HEK293 (cell line): Measurements from ENCODE around the gene CNOT6L.
"Not testable (repeated sequence)": the region's sequence is repeated elsewhere in the genome, so short reads cannot be mapped to it uniquely, and the experiment has no call there.

ENCODE experiments used
- CTCF ChIA-PET: fragments of 350-600 bp; formaldehyde crosslinking; extraction: SDS; loops from one replicate; lab custom pipeline; 2021; ENCODE audit warnings: antibody characterized with exemption; lab: Yijun Ruan, JAX
- POLR2A ChIA-PET: fragments of 300-600 bp; formaldehyde crosslinking; extraction: SDS; loops from one replicate; lab custom pipeline; 2020; ENCODE audit warnings: antibody characterized with exemption, inconsistent platforms; lab: Yijun Ruan, JAX
- H3K27ac ChIP-seq: fragments of 200-500 bp; sonication (Bioruptor generic); 2 replicates; pipeline ENCODE4 v1.5.1; 2014; ENCODE audit warnings: low read depth, low read length, control low read depth, inconsistent platforms; ENCODE audit errors: extremely low read depth
- H3K36me3 ChIP-seq, 2 experiments: fragments of 200-500 bp in 1 of 2; sonication (Bioruptor generic) in 1 of 2; 1 replicate in 1 of 2; 2 replicates in 1 of 2; pipeline ENCODE4 v1.5.1; 2014 to 2017; ENCODE audit warnings: inconsistent platforms in 2 of 2, low read length in 2 of 2; ENCODE audit not compliant: control insufficient read depth in 2 of 2, insufficient read depth in 1 of 2
- H3K4me1 ChIP-seq: fragments of 200-500 bp; sonication (Bioruptor generic); 2 replicates; pipeline ENCODE4 v1.5.1; 2014; ENCODE audit warnings: mild to moderate bottlenecking, low read length, inconsistent platforms; ENCODE audit not compliant: control insufficient read depth, insufficient read depth
- H3K4me3 ChIP-seq: 2 replicates; pipeline ENCODE4 v1.5.1; 2011; ENCODE audit warnings: low read depth, mild to moderate bottlenecking, control low read depth, low read length, moderate library complexity
- H3K9me3 ChIP-seq: fragments of 200-500 bp; sonication (Bioruptor generic); 2 replicates; pipeline ENCODE4 v1.5.1; 2014; ENCODE audit warnings: low read depth, low read length, inconsistent platforms; ENCODE audit not compliant: control insufficient read depth, insufficient read depth
- IKZF3 ChIP-seq: fragments of 450-650 bp; IDR thresholded peaks from 2 replicates; pipeline ENCODE4 v1.5.0; 2018; ENCODE audit warnings: missing biosample characterization, mild to moderate bottlenecking, missing genetic modification characterization, moderate library complexity
- MEIS1 ChIP-seq: sonication (generic); formaldehyde crosslinking; IDR thresholded peaks from 2 replicates; pipeline ENCODE4 v1.8.1; 2022; ENCODE audit warnings: missing genetic modification reagents, mild to moderate bottlenecking, borderline replicate concordance
- SP2 ChIP-seq: fragments of 450-650 bp; formaldehyde crosslinking; IDR thresholded peaks from 2 replicates; pipeline ENCODE4 v1.5.1; 2016; ENCODE audit warnings: missing biosample characterization, missing genetic modification characterization
- ZBTB7A ChIP-seq: fragments of 450-650 bp; formaldehyde crosslinking; IDR thresholded peaks from 2 replicates; pipeline ENCODE4 v1.5.1; 2016; ENCODE audit warnings: low read depth, missing biosample characterization, missing genetic modification characterization
- ZNF138 ChIP-seq: fragments of 450-650 bp; formaldehyde crosslinking; IDR thresholded peaks from 2 replicates; pipeline ENCODE4 v1.5.1; 2016; ENCODE audit warnings: missing biosample characterization, missing genetic modification characterization, borderline replicate concordance
- ZNF146 ChIP-seq: fragments of 450-650 bp; formaldehyde crosslinking; IDR thresholded peaks from 2 replicates; pipeline ENCODE4 v1.5.1; 2016; ENCODE audit warnings: missing biosample characterization, missing genetic modification characterization
- ZNF175 ChIP-seq: fragments of 450-650 bp; formaldehyde crosslinking; IDR thresholded peaks from 2 replicates; pipeline ENCODE4 v1.5.1; 2016; ENCODE audit warnings: missing biosample characterization, missing genetic modification characterization
- ZNF184 ChIP-seq: fragments of 450-650 bp; IDR thresholded peaks from 2 replicates; pipeline ENCODE4 v1.5.1; 2018; ENCODE audit warnings: missing biosample characterization, mild to moderate bottlenecking, missing genetic modification characterization
- ZNF214 ChIP-seq: fragments of 450-650 bp; formaldehyde crosslinking; IDR thresholded peaks from 2 replicates; pipeline ENCODE4 v1.5.1; 2017; ENCODE audit warnings: missing biosample characterization, mild to moderate bottlenecking, missing genetic modification characterization, borderline replicate concordance
- ZNF239 ChIP-seq: fragments of 450-650 bp; formaldehyde crosslinking; IDR thresholded peaks from 2 replicates; pipeline ENCODE4 v1.5.1; 2016; ENCODE audit warnings: missing biosample characterization, missing genetic modification characterization
- ZNF302 ChIP-seq: fragments of 450-650 bp; formaldehyde crosslinking; IDR thresholded peaks from 2 replicates; pipeline ENCODE4 v1.5.1; 2016; ENCODE audit warnings: missing biosample characterization, missing genetic modification characterization, low read depth
- ZNF335 ChIP-seq: fragments of 450-650 bp; formaldehyde crosslinking; conservative IDR thresholded peaks from 2 replicates; pipeline ENCODE4 v1.5.1; 2016; ENCODE audit warnings: missing biosample characterization, missing genetic modification characterization
- ZNF426 ChIP-seq: fragments of 450-650 bp; formaldehyde crosslinking; IDR thresholded peaks from 2 replicates; pipeline ENCODE4 v1.5.1; 2017; ENCODE audit warnings: missing biosample characterization, missing genetic modification characterization, mild to moderate bottlenecking, inconsistent platforms, moderate library complexity
- ZNF433 ChIP-seq: fragments of 450-650 bp; formaldehyde crosslinking; IDR thresholded peaks from 2 replicates; pipeline ENCODE4 v1.5.1; 2016; ENCODE audit warnings: missing biosample characterization, missing genetic modification characterization, low read depth
- ZNF473 ChIP-seq: fragments of 450-650 bp; formaldehyde crosslinking; IDR thresholded peaks from 2 replicates; pipeline ENCODE4 v1.5.1; 2017; ENCODE audit warnings: missing biosample characterization, missing genetic modification characterization
- ZNF501 ChIP-seq: fragments of 450-650 bp; formaldehyde crosslinking; IDR thresholded peaks from 2 replicates; pipeline ENCODE4 v1.5.1; 2016; ENCODE audit warnings: missing biosample characterization, missing genetic modification characterization
- ZNF621 ChIP-seq: fragments of 450-650 bp; formaldehyde crosslinking; IDR thresholded peaks from 2 replicates; pipeline ENCODE4 v1.5.1; 2017; ENCODE audit warnings: missing biosample characterization, missing genetic modification characterization
- ZNF701 ChIP-seq: fragments of 450-650 bp; formaldehyde crosslinking; IDR thresholded peaks from 2 replicates; pipeline ENCODE4 v1.5.1; 2016; ENCODE audit warnings: missing biosample characterization, missing genetic modification characterization
- ZNF707 ChIP-seq: fragments of 450-650 bp; formaldehyde crosslinking; IDR thresholded peaks from 2 replicates; pipeline ENCODE4 v1.5.1; 2016; ENCODE audit warnings: missing biosample characterization, missing genetic modification characterization
- TF ChIP-seq, protein P1 (sequence below): fragments of 450-650 bp; formaldehyde crosslinking; IDR thresholded peaks from 2 replicates; pipeline ENCODE4 v1.5.1; 2016; ENCODE audit warnings: missing biosample characterization, missing genetic modification characterization
- TF ChIP-seq, protein P2 (sequence below): fragments of 450-650 bp; formaldehyde crosslinking; IDR thresholded peaks from 2 replicates; pipeline ENCODE4 v1.5.1; 2016; ENCODE audit warnings: missing biosample characterization, missing genetic modification characterization
- TF ChIP-seq, protein P3 (sequence below): fragments of 450-650 bp; formaldehyde crosslinking; IDR thresholded peaks from 2 replicates; pipeline ENCODE4 v1.5.1; 2016; ENCODE audit warnings: missing biosample characterization, missing genetic modification characterization, low read depth
- TF ChIP-seq, protein P4 (sequence below): fragments of 450-650 bp; formaldehyde crosslinking; IDR thresholded peaks from 2 replicates; pipeline ENCODE4 v1.5.1; 2016; ENCODE audit warnings: missing biosample characterization, missing genetic modification characterization

Gene CNOT6L

DNA sequence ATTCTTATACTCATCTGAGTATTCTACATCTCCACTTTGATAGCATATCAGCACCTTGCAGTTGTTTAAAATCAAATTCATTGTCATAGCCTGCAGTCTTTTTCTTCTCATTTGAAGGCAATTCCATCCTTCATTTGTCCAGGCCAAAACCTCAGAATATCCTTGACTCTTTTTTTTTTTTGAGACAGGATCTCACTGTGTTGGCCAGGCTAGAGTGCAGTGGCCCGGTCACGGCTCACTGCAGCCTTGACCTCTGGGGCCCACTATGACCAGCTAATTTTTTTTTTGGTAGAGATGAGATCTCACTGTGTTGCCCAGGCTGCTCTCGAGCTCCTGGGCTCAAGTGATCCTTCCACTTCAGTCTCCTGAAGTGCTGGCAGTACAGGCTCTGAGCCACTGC, 46.1 kb upstream of the CNOT6L start:
- no peak for TF ChIP-seq ZNF146 (tag by site-specific recombination)
- Histone ChIP-seq H3K4me3 (no peak overlapping the region), H3K4me1 (no peaks in the 10 kb centered on the region; the same call in 1 of the 2 replicates), H3K9me3 (no peaks in the 10 kb centered on the region), H3K36me3 (peaks cover 5 to 8% of the 10 kb centered on the region in 2 experiments; a peak in 2 of 3 replicates), H3K27ac (no peak overlapping the region)
- CTCF ChIA-PET, result no interaction called here
- POLR2A ChIA-PET, result no interaction called here

DNA sequence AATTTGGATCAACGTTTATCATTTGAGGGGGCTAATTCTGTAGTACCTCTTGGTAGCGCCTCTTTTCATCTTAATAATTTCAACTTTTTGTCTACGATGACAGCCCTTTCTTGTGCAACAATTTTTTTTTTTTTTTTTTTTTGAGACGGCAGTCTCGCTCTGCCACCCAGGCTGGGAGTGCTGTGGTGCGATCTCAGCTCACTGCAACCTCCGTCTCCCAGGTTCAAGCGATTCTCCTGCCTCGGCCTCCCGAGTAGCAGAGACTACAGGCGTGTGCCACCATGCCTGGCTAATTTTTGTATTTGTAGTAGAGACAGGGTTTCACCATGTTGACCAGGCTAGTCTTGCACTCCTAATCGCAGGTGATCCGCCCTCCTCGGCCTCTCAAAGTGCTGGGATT, 44.2 kb upstream of the CNOT6L start:
- H3K27ac ChIP-seq, result peak overlapping the region; percentile 70
- POLR2A ChIA-PET, CTCF ChIA-PET: not testable (repeated sequence)

DNA sequence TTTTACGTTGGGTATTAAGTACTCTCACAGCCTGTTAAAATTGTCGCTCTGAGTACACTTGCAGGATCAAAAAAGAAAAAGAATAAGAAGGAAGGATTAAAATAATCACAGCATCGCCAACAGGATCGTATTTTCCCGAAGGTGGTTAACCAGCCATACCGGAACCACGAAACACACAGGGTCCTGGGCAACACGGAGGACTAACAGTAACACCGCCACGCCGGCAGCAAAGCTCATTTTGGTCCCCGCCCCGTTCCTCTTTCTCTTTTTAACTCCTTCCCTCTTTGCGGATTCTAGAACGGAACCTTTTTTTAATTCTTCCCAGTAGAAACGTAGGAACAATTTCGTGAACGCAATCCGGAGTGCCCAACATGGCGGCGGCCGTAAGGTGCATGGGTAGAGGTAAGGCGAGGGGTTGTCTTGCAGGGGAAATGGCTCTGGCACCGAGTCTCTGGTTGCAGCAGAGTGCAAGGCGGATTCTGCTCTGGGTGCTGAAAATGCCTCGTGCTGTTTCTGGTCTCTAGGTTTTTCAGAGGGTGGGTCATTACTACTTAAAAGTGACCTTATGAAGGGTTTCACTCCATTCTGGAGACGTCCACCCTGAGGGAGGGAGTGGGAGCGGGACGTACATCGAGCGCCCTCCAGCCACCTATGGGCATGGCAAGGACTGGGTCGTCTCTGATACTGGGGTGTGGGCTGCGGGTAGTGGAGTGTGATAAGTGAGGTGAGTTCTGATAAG, 43.5 kb upstream of the CNOT6L start, which contains the start of gene MRPL1:
Gene MRPL1, plus strand, starts transcription at position 353 of the 739 bp plus-strand sequence. Its CDS starts 19 bp downstream, at position 372.
- H3K27ac ChIP-seq, result peak within 1 kb of the TSS; percentile 70
- no peaks in the 10 kb centered on the region for H3K9me3 ChIP-seq
- H3K36me3 ChIP-seq, result peaks cover 5 to 8% of the 10 kb centered on the region in 2 experiments; a peak in 2 of 3 replicates
- H3K4me1 ChIP-seq, result no peaks in the 10 kb centered on the region; the same call in 1 of the 2 replicates
- ChIA-PET CTCF (interaction anchor here (0.6 to 1.2 kb wide), 4 partner anchors 89 to 237 kb away, joined by 3 to 7 read pairs (median 3); no protein-coding TSS in a partner anchor), POLR2A (interaction anchor here (1.0 to 2.0 kb wide), 5 partner anchors 10 to 197 kb away, joined by 3 to 14 read pairs (median 6); no protein-coding TSS in a partner anchor)
- peak within 1 kb of the TSS; percentile 85 for H3K4me3 ChIP-seq
- TF ChIP-seq ZNF473, result no peak
- no peak for TF ChIP-seq ZNF302 (tag by site-specific recombination)
- peak; percentile 61 for TF ChIP-seq SP2
- TF ChIP-seq, protein P1, sequence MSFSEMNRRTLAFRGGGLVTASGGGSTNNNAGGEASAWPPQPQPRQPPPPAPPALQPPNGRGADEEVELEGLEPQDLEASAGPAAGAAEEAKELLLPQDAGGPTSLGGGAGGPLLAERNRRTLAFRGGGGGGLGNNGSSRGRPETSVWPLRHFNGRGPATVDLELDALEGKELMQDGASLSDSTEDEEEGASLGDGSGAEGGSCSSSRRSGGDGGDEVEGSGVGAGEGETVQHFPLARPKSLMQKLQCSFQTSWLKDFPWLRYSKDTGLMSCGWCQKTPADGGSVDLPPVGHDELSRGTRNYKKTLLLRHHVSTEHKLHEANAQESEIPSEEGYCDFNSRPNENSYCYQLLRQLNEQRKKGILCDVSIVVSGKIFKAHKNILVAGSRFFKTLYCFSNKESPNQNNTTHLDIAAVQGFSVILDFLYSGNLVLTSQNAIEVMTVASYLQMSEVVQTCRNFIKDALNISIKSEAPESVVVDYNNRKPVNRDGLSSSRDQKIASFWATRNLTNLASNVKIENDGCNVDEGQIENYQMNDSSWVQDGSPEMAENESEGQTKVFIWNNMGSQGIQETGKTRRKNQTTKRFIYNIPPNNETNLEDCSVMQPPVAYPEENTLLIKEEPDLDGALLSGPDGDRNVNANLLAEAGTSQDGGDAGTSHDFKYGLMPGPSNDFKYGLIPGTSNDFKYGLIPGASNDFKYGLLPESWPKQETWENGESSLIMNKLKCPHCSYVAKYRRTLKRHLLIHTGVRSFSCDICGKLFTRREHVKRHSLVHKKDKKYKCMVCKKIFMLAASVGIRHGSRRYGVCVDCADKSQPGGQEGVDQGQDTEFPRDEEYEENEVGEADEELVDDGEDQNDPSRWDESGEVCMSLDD (tag by site-specific recombination), result no peak
- no peak for TF ChIP-seq ZNF214 (tag by site-specific recombination)
- TF ChIP-seq ZNF175, result no peak
- peak; percentile 46; the same call in 1 of the 2 replicates for TF ChIP-seq IKZF3 (tag by site-specific recombination)
- TF ChIP-seq, protein P2, sequence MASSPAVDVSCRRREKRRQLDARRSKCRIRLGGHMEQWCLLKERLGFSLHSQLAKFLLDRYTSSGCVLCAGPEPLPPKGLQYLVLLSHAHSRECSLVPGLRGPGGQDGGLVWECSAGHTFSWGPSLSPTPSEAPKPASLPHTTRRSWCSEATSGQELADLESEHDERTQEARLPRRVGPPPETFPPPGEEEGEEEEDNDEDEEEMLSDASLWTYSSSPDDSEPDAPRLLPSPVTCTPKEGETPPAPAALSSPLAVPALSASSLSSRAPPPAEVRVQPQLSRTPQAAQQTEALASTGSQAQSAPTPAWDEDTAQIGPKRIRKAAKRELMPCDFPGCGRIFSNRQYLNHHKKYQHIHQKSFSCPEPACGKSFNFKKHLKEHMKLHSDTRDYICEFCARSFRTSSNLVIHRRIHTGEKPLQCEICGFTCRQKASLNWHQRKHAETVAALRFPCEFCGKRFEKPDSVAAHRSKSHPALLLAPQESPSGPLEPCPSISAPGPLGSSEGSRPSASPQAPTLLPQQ, result peak; percentile 86
- no peak for TF ChIP-seq ZNF707 (tag by site-specific recombination)
- no peak for TF ChIP-seq ZNF239 (tag by site-specific recombination)
- TF ChIP-seq ZNF138 (tag by site-specific recombination), result no peak
- TF ChIP-seq ZNF621 (tag by site-specific recombination), result no peak
- TF ChIP-seq ZNF184 (tag by site-specific recombination), result peak; percentile 83; the same call in 1 of the 2 replicates
- TF ChIP-seq, protein P3, sequence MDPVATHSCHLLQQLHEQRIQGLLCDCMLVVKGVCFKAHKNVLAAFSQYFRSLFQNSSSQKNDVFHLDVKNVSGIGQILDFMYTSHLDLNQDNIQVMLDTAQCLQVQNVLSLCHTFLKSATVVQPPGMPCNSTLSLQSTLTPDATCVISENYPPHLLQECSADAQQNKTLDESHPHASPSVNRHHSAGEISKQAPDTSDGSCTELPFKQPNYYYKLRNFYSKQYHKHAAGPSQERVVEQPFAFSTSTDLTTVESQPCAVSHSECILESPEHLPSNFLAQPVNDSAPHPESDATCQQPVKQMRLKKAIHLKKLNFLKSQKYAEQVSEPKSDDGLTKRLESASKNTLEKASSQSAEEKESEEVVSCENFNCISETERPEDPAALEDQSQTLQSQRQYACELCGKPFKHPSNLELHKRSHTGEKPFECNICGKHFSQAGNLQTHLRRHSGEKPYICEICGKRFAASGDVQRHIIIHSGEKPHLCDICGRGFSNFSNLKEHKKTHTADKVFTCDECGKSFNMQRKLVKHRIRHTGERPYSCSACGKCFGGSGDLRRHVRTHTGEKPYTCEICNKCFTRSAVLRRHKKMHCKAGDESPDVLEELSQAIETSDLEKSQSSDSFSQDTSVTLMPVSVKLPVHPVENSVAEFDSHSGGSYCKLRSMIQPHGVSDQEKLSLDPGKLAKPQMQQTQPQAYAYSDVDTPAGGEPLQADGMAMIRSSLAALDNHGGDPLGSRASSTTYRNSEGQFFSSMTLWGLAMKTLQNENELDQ (tag by site-specific recombination), result no peak
- no peak for TF ChIP-seq ZNF701 (tag by site-specific recombination)
- TF ChIP-seq MEIS1 (CRISPR knock-in tag), result no peak
- TF ChIP-seq ZBTB7A, result 0 out of 2 replicates have a peak, but pooled peaks have one; percentile 36
- TF ChIP-seq ZNF501 (tag by site-specific recombination), result peak; percentile 96
- TF ChIP-seq ZNF433 (tag by site-specific recombination), result no peak
- no peak for TF ChIP-seq ZNF426 (tag by site-specific recombination)

More for the DNA sequence above, 44.2 kb upstream of the CNOT6L start:
- TF ChIP-seq, protein P4, sequence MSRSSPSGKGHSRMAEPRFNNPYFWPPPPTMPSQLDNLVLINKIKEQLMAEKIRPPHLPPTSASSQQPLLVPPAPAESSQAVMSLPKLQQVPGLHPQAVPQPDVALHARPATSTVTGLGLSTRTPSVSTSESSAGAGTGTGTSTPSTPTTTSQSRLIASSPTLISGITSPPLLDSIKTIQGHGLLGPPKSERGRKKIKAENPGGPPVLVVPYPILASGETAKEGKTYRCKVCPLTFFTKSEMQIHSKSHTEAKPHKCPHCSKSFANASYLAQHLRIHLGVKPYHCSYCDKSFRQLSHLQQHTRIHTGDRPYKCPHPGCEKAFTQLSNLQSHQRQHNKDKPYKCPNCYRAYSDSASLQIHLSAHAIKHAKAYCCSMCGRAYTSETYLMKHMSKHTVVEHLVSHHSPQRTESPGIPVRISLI (tag by site-specific recombination), result peak; percentile 70
- peak; percentile 29; the same call in 1 of the 2 replicates for TF ChIP-seq ZNF335 (tag by site-specific recombination)
- not testable (repeated sequence) for H3K36me3 ChIP-seq, H3K4me1 ChIP-seq, H3K9me3 ChIP-seq
- H3K4me3 ChIP-seq, result peak overlapping the region; percentile 85
